Fibroblast of pulmonary artery (primary cell): ENCODE results near the gene CHRNA4.

Experiments
- DNase-seq: peaks from one replicate; pipeline ENCODE4 v3.0.0-alpha.2; 2010; ENCODE audit warnings: low read depth
- H3K4me3 ChIP-seq: replicated peaks from 2 replicates; pipeline ENCODE4 v1.5.1; 2011; ENCODE audit warnings: low read depth, mild to moderate bottlenecking, control low read depth, low read length, moderate library complexity
- CTCF ChIP-seq: IDR thresholded peaks from 2 replicates; pipeline ENCODE4 v1.5.1; 2011; ENCODE audit warnings: mild to moderate bottlenecking, control low read depth, low read length, inconsistent platforms; ENCODE audit errors: missing control alignments

Gene CHRNA4

GRCh38 chr20:63406011-63406410 is 44.9 kb upstream of the CHRNA4 start:
- TF ChIP-seq CTCF, result no peak
- H3K4me3 ChIP-seq, result no peak overlapping the region
- DNase-seq, result no peak

DNA sequence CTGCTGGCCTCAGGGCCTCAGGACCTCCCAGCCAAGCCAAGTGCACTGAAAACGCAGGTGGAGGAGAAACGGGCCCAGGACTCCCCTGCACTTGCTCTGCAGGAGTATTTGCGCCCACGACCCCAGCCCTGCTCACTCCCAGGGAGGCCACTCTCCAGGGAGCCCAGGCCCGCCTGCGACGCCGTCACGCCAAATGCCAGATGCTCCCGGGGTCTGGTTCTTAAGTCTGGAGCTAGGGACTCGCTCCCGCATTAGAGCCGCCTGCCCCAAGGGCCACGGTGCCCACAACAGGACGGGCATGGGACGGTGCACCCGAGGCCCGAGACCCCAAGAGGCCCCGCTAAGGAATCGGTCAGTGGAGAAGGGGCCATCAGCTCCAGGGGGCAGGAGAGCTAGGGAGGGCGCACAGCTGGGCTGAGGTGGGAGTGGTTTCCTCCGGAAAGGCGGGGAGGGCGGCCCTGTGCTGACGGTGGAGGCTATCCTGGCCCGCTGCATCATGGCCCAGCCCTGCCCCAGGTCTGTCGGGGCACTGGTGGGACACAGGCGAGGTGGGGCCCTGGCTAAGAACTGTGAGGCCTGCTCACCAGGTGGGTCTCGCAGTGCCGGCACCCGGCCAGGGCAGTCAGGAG is 44.1 kb upstream of the CHRNA4 start:
- TF ChIP-seq CTCF, result no peak
- H3K4me3 ChIP-seq, result no peak overlapping the region
- DNase-seq, result no peak

GRCh38 chr20:63404129-63405085 is 43.3 kb upstream of the CHRNA4 start:
- H3K4me3 ChIP-seq, result no peak overlapping the region
- no peak for TF ChIP-seq CTCF
- DNase-seq, result no peak

- no peak overlapping the region for H3K4me3 ChIP-seq
- no peak for TF ChIP-seq CTCF
- no peak for DNase-seq
Measured at GRCh38 chr20:63403403-63404105, 42.4 kb upstream of the CHRNA4 start.

- DNase-seq, result no peak
- H3K4me3 ChIP-seq, result no peak overlapping the region
- no peak for TF ChIP-seq CTCF
Measured at GRCh38 chr20:63402860-63403220, 41.7 kb upstream of the CHRNA4 start.

- no peak for TF ChIP-seq CTCF
- DNase-seq, result no peak
- H3K4me3 ChIP-seq, result no peak overlapping the region
Measured at GRCh38 chr20:63402181-63402859, 41.2 kb upstream of the CHRNA4 start.
